ENCODE measurements around the gene CNKSR2. TPM values are rescaled to one million over a fixed set of nuclear protein-coding genes. Genes with fewer than 3 reads are reported as not detected.

CNKSR2 gene
- total RNA-seq, 2 experiments from 2014 or later, result 14.4 to 14.8 TPM

DNA sequence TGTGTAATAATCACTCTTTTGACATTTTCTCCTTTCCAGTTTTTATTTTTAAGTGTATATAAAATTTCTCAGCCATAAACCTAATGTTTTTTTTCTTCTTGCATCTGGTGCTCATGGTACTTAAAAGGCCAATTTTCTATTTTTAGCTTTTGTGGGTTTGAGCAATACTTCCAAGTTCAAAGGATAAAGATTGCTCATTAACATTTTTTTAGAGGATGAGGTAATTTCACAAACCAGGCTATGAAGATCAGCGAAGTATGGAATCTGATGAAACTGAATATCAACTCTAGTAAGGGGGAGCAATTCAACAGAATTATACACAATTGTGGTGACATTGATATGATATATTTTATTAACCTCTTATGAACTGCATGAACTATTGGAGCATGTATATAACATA lies 309.7 kb downstream of the CNKSR2 start:
- ChIA-PET POLR2A (no interaction called here), CTCF (no interaction called here)
- Mint-ChIP-seq H3K4me1 (ENCODE audit: low read depth) (no peaks in the 10 kb centered on the region), H3K36me3 (ENCODE audit: low read depth) (no peaks in the 10 kb centered on the region), H3K9me3 (peaks cover 2% of the 10 kb centered on the region), H3K4me3 (no peak overlapping the region), H3K27ac (no peak overlapping the region), H3K27me3 (no peaks in the 10 kb centered on the region)
- H3K4me1 ChIP-seq (ENCODE audit: insufficient read depth, low read length), result no peaks in the 10 kb centered on the region
- H3K9me3 ChIP-seq (ENCODE audit: control insufficient read depth in 1 of 2, insufficient read depth in 1 of 2, low read length in 2 of 2), result no peaks in the 10 kb centered on the region
- TF ChIP-seq, protein P1, sequence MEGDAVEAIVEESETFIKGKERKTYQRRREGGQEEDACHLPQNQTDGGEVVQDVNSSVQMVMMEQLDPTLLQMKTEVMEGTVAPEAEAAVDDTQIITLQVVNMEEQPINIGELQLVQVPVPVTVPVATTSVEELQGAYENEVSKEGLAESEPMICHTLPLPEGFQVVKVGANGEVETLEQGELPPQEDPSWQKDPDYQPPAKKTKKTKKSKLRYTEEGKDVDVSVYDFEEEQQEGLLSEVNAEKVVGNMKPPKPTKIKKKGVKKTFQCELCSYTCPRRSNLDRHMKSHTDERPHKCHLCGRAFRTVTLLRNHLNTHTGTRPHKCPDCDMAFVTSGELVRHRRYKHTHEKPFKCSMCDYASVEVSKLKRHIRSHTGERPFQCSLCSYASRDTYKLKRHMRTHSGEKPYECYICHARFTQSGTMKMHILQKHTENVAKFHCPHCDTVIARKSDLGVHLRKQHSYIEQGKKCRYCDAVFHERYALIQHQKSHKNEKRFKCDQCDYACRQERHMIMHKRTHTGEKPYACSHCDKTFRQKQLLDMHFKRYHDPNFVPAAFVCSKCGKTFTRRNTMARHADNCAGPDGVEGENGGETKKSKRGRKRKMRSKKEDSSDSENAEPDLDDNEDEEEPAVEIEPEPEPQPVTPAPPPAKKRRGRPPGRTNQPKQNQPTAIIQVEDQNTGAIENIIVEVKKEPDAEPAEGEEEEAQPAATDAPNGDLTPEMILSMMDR (IDR thresholded peaks at IDR 0.05), result no peak
- DNase-seq (no peak), ATAC-seq (ENCODE audit: poor library complexity) (no peak)
- no peaks in the 10 kb centered on the region for H3K36me3 ChIP-seq (ENCODE audit: insufficient read depth, low read length)
- intact Hi-C loops (cut with DNase I, micrococcal nuclease), result no loop called here
- no peak overlapping the region for H3K4me3 ChIP-seq (ENCODE audit: low read length)
- H3K27me3 ChIP-seq (ENCODE audit: control insufficient read depth in 1 of 2, insufficient read depth in 2 of 2, low read length in 2 of 2), result no peaks in the 10 kb centered on the region
- no peak overlapping the region for H3K27ac ChIP-seq (ENCODE audit: low read depth in 1 of 2, low read length in 2 of 2)

DNA sequence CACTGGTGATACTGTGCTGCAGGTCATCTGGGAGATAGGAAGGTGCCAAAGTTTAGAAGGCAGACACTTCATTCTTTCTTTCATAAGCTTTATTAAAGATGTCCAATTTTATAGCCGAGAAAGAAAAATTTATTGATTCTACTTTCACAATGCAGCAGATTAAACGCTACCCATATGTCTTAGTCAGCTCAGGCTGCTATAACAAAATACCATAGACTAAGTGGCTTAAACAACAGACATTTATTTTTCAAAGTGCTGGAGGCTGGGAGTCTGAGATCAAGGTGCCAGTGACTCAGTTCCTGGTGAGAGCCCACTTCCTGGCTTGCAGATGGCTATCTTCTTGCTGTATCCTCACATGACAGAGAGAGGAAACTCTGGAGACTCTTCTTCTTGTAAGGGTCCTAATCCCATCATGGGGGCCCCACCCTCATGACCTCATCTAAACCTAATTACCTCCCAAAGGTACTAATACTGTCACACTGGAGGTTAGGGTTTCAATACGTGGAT lies 317.3 kb downstream of the CNKSR2 start:
- H3K36me3 ChIP-seq (ENCODE audit: insufficient read depth, low read length), result no peaks in the 10 kb centered on the region
- Mint-ChIP-seq H3K4me1 (ENCODE audit: low read depth) (peaks cover 7% of the 10 kb centered on the region), H3K9me3 (no peaks in the 10 kb centered on the region), H3K27me3 (no peaks in the 10 kb centered on the region), H3K36me3 (ENCODE audit: low read depth) (no peaks in the 10 kb centered on the region), H3K4me3 (no peak overlapping the region), H3K27ac (no peak overlapping the region)
- ATAC-seq (ENCODE audit: poor library complexity) (no peak), DNase-seq (peak in 1 of 14 experiments; percentile 3)
- no peaks in the 10 kb centered on the region for H3K4me1 ChIP-seq (ENCODE audit: insufficient read depth, low read length)
- ChIA-PET POLR2A (no interaction called here), CTCF (no interaction called here)
- no peak overlapping the region for H3K27ac ChIP-seq (ENCODE audit: low read depth in 1 of 2, low read length in 2 of 2)
- no peaks in the 10 kb centered on the region for H3K27me3 ChIP-seq (ENCODE audit: control insufficient read depth in 1 of 2, insufficient read depth in 2 of 2, low read length in 2 of 2)
- TF ChIP-seq, protein P1 (IDR thresholded peaks at IDR 0.05), result no peak
- H3K9me3 ChIP-seq (ENCODE audit: control insufficient read depth in 1 of 2, insufficient read depth in 1 of 2, low read length in 2 of 2), result no peaks in the 10 kb centered on the region
- intact Hi-C loops (cut with DNase I, micrococcal nuclease), result no loop called here
- H3K4me3 ChIP-seq (ENCODE audit: low read length), result no peak overlapping the region

DNA sequence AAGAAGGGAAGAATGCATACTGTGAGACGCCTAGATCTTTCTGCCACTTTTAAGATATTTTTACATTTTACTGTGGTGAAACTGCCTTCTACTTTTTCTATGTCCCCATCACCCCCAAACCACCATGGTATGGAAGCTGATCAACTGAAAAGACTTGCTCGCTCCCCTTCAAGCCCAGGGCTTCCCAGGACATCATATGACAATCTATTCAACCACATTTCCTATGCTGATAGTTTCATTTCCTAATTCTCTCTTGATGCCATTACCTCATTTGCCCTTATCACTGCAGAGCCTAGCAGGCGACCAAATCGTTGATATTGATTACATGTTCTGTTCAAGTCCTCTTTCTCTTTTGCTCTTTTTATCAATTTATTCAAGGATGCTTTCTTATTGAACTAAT lies 324.1 kb downstream of the CNKSR2 start:
- Mint-ChIP-seq H3K27me3 (no peaks in the 10 kb centered on the region), H3K4me1 (ENCODE audit: low read depth) (no peaks in the 10 kb centered on the region), H3K27ac (no peak overlapping the region), H3K9me3 (no peaks in the 10 kb centered on the region), H3K36me3 (ENCODE audit: low read depth) (no peaks in the 10 kb centered on the region), H3K4me3 (no peak overlapping the region)
- TF ChIP-seq, protein P1 (IDR thresholded peaks at IDR 0.05), result no peak
- POLR2A ChIA-PET, result no interaction called here
- peak in 1 of 14 experiments; percentile 0 for DNase-seq
- Histone ChIP-seq H3K36me3 (ENCODE audit: insufficient read depth, low read length) (no peaks in the 10 kb centered on the region), H3K9me3 (ENCODE audit: control insufficient read depth in 1 of 2, insufficient read depth in 1 of 2, low read length in 2 of 2) (no peaks in the 10 kb centered on the region), H3K27ac (ENCODE audit: low read depth in 1 of 2, low read length in 2 of 2) (no peak overlapping the region), H3K4me3 (ENCODE audit: low read length) (no peak overlapping the region), H3K27me3 (ENCODE audit: control insufficient read depth in 1 of 2, insufficient read depth in 2 of 2, low read length in 2 of 2) (no peaks in the 10 kb centered on the region), H3K4me1 (ENCODE audit: insufficient read depth, low read length) (no peaks in the 10 kb centered on the region)
- no peak for ATAC-seq (ENCODE audit: poor library complexity)
- intact Hi-C loops (cut with DNase I, micrococcal nuclease), result no loop called here
- CTCF ChIA-PET, result no interaction called here

All from CD4-positive, alpha-beta T cell (primary cell).